ENCODE data around the gene RAI1. TPM values are rescaled to one million over a fixed set of nuclear protein-coding genes. Genes with fewer than 3 reads are reported as not detected.

Gene RAI1
- total and polyA plus RNA-seq, 2 of the 13 experiments (the other 11 are each of a cell fraction or from before 2014, with no cell fraction given), result 3.4 to 5.2 TPM

DNA sequence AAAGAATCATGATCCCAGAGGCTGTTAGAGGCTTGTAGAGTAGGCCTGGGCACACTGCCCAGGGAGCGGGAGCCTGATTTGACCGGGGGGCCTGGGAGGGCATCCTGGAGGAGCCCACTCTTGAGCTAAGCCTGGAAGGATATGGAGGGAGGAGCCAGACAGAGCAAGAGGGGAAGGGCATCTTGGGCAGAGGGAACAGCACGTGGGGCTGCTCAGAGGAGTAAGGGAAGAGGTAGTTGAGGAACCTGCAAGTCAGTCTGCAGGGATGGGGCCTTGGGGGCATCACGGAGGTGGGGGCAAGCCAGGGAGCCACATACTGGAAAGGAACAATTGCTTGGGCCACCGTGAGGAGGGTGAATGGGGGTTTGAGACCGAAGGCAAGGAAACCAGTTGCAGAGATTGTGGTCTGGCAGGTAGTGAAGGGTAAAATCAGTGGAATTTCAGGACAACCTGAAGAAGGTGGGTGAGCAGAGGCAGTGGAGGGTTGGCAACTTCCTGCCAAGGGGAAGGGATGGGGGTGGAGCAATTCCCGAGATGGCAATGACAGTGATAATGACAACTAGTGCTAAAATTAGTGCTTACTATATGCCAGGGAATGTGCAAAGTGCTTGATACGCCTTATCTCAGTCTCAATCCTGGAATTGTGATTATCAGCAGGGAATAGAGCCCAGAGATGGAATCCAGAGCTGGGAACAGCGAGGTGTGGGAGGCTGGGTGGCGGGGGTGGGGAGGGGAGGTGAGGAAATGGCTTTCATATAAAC is 9.7 kb upstream of the RAI1 start:
- peaks cover 80% of the 10 kb centered on the region for H3K4me1 ChIP-seq (ENCODE audit: insufficient read depth, low read length)
- CTCF ChIA-PET (ENCODE audit: low intra/inter-chr PET ratio, low total read pairs), result no interaction called here
- POLR2A ChIA-PET, result no interaction called here
- DNase-seq (ENCODE audit: low spot score) (no peak), FAIRE-seq (no peak), ATAC-seq (no peak)
- BruUV-seq (replicated peaks), result no TSS peak
- no peaks in the 10 kb centered on the region for H3K79me2 ChIP-seq (ENCODE audit: insufficient read depth, low read length)
- no peak overlapping the region for H3K4me3 ChIP-seq (replicated peaks in 1 of 3; ENCODE audit: insufficient read depth in 1 of 3, low read depth in 2 of 3, low read length in 3 of 3)
- 31% methylated on average over 10 of the region's 10 CpGs for WGBS (ENCODE audit: low lambda C conversion rate)
- intact Hi-C loops (cut with micrococcal nuclease; ENCODE audit: unreplicated experiment), result no loop called here
- no peaks in the 10 kb centered on the region for H3K36me3 ChIP-seq (replicated peaks in 1 of 2; ENCODE audit: control insufficient read depth in 1 of 2, insufficient read depth in 2 of 2, low read length in 2 of 2)
- no peaks in the 10 kb centered on the region for H4K20me1 ChIP-seq (ENCODE audit: insufficient read depth, low read length)
- in situ Hi-C loops (cut with HindIII; ENCODE audit: extremely low pct_ligation_motif_present, low pct_unique_long_range_greater_than_20kb), result no loop called here
- no peaks in the 10 kb centered on the region for H3K9me3 ChIP-seq (ENCODE audit: low read length)
- peaks cover 0 to 7% of the 10 kb centered on the region in 2 experiments; a peak in 2 of 5 replicates for H3K27me3 ChIP-seq (ENCODE audit: control insufficient read depth in 1 of 2, insufficient read depth in 2 of 2, low read length in 2 of 2)
- H3K9ac ChIP-seq (ENCODE audit: insufficient read depth, low read depth, low read length), result no peak overlapping the region
- H3K4me2 ChIP-seq (ENCODE audit: low read depth, low read length), result peak overlapping the region; percentile 40; the same call in 1 of the 2 replicates
- H3K27ac ChIP-seq (ENCODE audit: extremely low read length, insufficient read depth, low read length), result no peak overlapping the region
- no peak overlapping the region for H2AFZ ChIP-seq (ENCODE audit: low read length)
- TF ChIP-seq MIER3 (CRISPR knock-in tag; IDR thresholded peaks at IDR 0.05; ENCODE audit: borderline replicate concordance) (no peak), FLYWCH1 (CRISPR knock-in tag; IDR thresholded peaks at IDR 0.05) (no peak), ZC3H4 (CRISPR knock-in tag; IDR thresholded peaks at IDR 0.05; ENCODE audit: borderline replicate concordance) (no peak), MIER2 (CRISPR knock-in tag; IDR thresholded peaks at IDR 0.05) (no peak), TCF7L2 (IDR thresholded peaks at IDR 0.05; ENCODE audit: low read depth, low read length) (no peak), ZMYM2 (CRISPR knock-in tag; IDR thresholded peaks at IDR 0.05) (peak; percentile 9; the same call in 1 of the 2 replicates), ZNF274 (CRISPR knock-in tag; IDR thresholded peaks at IDR 0.05) (no peak), NR2C2 (CRISPR knock-in tag; IDR thresholded peaks at IDR 0.05; ENCODE audit: borderline replicate concordance) (no peak), TCF7 (IDR thresholded peaks at IDR 0.05; ENCODE audit: low read depth) (no peak), SMAD3 (CRISPR knock-in tag; IDR thresholded peaks at IDR 0.05) (no peak)
- TF ChIP-seq, protein P1, sequence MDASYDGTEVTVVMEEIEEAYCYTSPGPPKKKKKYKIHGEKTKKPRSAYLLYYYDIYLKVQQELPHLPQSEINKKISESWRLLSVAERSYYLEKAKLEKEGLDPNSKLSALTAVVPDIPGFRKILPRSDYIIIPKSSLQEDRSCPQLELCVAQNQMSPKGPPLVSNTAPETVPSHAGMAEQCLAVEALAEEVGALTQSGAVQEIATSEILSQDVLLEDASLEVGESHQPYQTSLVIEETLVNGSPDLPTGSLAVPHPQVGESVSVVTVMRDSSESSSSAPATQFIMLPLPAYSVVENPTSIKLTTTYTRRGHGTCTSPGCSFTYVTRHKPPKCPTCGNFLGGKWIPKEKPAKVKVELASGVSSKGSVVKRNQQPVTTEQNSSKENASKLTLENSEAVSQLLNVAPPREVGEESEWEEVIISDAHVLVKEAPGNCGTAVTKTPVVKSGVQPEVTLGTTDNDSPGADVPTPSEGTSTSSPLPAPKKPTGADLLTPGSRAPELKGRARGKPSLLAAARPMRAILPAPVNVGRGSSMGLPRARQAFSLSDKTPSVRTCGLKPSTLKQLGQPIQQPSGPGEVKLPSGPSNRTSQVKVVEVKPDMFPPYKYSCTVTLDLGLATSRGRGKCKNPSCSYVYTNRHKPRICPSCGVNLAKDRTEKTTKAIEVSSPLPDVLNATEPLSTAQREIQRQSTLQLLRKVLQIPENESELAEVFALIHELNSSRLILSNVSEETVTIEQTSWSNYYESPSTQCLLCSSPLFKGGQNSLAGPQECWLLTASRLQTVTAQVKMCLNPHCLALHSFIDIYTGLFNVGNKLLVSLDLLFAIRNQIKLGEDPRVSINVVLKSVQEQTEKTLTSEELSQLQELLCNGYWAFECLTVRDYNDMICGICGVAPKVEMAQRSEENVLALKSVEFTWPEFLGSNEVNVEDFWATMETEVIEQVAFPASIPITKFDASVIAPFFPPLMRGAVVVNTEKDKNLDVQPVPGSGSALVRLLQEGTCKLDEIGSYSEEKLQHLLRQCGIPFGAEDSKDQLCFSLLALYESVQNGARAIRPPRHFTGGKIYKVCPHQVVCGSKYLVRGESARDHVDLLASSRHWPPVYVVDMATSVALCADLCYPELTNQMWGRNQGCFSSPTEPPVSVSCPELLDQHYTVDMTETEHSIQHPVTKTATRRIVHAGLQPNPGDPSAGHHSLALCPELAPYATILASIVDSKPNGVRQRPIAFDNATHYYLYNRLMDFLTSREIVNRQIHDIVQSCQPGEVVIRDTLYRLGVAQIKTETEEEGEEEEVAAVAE (CRISPR knock-in tag; IDR thresholded peaks at IDR 0.05; ENCODE audit: borderline replicate concordance), result no peak
- TF ChIP-seq, protein P2, sequence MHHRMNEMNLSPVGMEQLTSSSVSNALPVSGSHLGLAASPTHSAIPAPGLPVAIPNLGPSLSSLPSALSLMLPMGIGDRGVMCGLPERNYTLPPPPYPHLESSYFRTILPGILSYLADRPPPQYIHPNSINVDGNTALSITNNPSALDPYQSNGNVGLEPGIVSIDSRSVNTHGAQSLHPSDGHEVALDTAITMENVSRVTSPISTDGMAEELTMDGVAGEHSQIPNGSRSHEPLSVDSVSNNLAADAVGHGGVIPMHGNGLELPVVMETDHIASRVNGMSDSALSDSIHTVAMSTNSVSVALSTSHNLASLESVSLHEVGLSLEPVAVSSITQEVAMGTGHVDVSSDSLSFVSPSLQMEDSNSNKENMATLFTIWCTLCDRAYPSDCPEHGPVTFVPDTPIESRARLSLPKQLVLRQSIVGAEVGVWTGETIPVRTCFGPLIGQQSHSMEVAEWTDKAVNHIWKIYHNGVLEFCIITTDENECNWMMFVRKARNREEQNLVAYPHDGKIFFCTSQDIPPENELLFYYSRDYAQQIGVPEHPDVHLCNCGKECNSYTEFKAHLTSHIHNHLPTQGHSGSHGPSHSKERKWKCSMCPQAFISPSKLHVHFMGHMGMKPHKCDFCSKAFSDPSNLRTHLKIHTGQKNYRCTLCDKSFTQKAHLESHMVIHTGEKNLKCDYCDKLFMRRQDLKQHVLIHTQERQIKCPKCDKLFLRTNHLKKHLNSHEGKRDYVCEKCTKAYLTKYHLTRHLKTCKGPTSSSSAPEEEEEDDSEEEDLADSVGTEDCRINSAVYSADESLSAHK (CRISPR knock-in tag; IDR thresholded peaks at IDR 0.05; ENCODE audit: borderline replicate concordance), result no peak
- TF ChIP-seq, protein P3, sequence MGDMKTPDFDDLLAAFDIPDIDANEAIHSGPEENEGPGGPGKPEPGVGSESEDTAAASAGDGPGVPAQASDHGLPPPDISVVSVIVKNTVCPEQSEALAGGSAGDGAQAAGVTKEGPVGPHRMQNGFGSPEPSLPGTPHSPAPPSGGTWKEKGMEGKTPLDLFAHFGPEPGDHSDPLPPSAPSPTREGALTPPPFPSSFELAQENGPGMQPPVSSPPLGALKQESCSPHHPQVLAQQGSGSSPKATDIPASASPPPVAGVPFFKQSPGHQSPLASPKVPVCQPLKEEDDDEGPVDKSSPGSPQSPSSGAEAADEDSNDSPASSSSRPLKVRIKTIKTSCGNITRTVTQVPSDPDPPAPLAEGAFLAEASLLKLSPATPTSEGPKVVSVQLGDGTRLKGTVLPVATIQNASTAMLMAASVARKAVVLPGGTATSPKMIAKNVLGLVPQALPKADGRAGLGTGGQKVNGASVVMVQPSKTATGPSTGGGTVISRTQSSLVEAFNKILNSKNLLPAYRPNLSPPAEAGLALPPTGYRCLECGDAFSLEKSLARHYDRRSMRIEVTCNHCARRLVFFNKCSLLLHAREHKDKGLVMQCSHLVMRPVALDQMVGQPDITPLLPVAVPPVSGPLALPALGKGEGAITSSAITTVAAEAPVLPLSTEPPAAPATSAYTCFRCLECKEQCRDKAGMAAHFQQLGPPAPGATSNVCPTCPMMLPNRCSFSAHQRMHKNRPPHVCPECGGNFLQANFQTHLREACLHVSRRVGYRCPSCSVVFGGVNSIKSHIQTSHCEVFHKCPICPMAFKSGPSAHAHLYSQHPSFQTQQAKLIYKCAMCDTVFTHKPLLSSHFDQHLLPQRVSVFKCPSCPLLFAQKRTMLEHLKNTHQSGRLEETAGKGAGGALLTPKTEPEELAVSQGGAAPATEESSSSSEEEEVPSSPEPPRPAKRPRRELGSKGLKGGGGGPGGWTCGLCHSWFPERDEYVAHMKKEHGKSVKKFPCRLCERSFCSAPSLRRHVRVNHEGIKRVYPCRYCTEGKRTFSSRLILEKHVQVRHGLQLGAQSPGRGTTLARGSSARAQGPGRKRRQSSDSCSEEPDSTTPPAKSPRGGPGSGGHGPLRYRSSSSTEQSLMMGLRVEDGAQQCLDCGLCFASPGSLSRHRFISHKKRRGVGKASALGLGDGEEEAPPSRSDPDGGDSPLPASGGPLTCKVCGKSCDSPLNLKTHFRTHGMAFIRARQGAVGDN (CRISPR knock-in tag; IDR thresholded peaks at IDR 0.05), result 0 out of 2 replicates have a peak, but pooled peaks have one; percentile 20

Data from HepG2 (cell line).